AG04449 (cell line): ENCODE data around the gene ST3GAL4.

Source experiments
- CTCF ChIA-PET: fragments of 350-600 bp; formaldehyde crosslinking; extraction: SDS; loops from one replicate; lab custom pipeline; 2021; ENCODE audit warnings: antibody characterized with exemption; lab: Yijun Ruan, JAX
- POLR2A ChIA-PET: fragments of 400-600, 350-600 bp; formaldehyde crosslinking; extraction: SDS; loops from one replicate; lab custom pipeline; 2020; ENCODE audit warnings: antibody characterized with exemption, inconsistent platforms; lab: Yijun Ruan, JAX
- DNase-seq: peaks from one replicate; pipeline ENCODE4 v3.0.0-alpha.2; 2010; ENCODE audit warnings: low read depth, low spot score
- H3K4me3 ChIP-seq: 2 replicates; pipeline ENCODE4 v1.5.1; 2011; ENCODE audit warnings: low read depth, mild to moderate bottlenecking, control low read depth, low read length
- CTCF ChIP-seq: IDR thresholded peaks from one replicate; pipeline ENCODE4 v1.5.1; 2011; ENCODE audit warnings: mild to moderate bottlenecking, moderate library complexity, low read length, control low read depth, inconsistent platforms; ENCODE audit not compliant: insufficient read depth; ENCODE audit errors: missing control alignments

The ST3GAL4 gene

DNA sequence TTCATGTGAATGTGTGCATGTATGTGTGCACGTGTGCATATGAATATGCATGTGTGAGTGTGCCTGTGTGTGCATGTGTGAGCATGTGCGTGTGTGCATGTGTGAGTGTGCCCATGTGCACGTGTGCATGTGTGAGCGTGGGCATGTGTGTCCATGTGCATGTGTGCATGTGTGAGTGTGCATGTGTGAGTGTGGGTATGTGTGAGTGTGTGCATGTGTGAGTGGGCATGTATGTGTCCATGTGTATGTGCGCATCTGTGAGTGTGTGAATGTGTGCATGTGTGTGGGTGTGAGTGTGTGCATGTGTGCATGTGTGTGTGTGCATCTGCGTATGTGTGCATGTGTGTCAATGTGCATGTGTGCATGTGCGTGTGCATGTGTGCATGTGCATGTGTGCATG, 94.7 kb downstream of the ST3GAL4 start:
- TF ChIP-seq CTCF, result no peak
- POLR2A ChIA-PET, result no interaction called here
- CTCF ChIA-PET, result interaction anchor here (2.6 kb wide), 1 partner anchor 10 kb away, joined by 18 read pairs; no protein-coding TSS in a partner anchor
- no peak for DNase-seq
- H3K4me3 ChIP-seq, result no peak overlapping the region

DNA sequence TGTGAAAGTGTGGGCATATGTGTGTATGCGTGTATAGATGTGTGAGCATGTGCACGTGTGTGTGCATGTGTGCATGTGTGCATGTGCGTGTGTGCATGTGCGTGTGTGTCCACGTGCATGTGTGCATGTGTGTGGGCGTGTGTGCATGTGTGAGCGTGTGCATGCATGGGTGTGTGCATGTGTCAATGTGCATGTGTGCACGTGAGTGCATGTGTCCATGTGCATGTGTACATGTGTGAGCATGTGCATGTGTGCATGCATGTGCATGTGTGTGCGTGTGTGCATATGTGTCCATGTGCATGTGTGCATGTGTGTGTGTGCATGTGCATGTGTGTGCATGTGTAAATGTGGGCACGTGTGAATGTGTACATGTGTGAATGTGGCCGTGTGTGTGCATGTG, 95.3 kb downstream of the ST3GAL4 start:
- POLR2A ChIA-PET, result no interaction called here
- CTCF ChIA-PET, result no interaction called here
- no peak for DNase-seq
- no peak for TF ChIP-seq CTCF
- H3K4me3 ChIP-seq, result no peak overlapping the region

GRCh38 chr11:126451211-126451802, 95.8 kb downstream of the ST3GAL4 start:
- POLR2A ChIA-PET, result no interaction called here
- TF ChIP-seq CTCF, result no peak
- DNase-seq, result no peak
- H3K4me3 ChIP-seq, result no peak overlapping the region
- CTCF ChIA-PET, result interaction anchor here (1.8 to 3.8 kb wide), 2 partner anchors 9 to 29 kb away, joined by 8 to 23 read pairs; no protein-coding TSS in a partner anchor

- no peak for TF ChIP-seq CTCF
- no peak overlapping the region for H3K4me3 ChIP-seq
- CTCF ChIA-PET, result interaction anchor here (1.3 to 3.8 kb wide), 3 partner anchors 10 to 28 kb away, joined by 3 to 23 read pairs (median 8); no protein-coding TSS in a partner anchor
- no peak for DNase-seq
- POLR2A ChIA-PET, result no interaction called here
These were observed 97.0 kb downstream of the ST3GAL4 start for GRCh38 chr11:126452241-126453101.

- H3K4me3 ChIP-seq, result no peak overlapping the region
- POLR2A ChIA-PET, result no interaction called here
- TF ChIP-seq CTCF, result no peak
- CTCF ChIA-PET, result interaction anchor here (2.8 kb wide), 1 partner anchor 24 kb away, joined by 13 read pairs; no protein-coding TSS in a partner anchor
- DNase-seq, result no peak
These were observed 100.6 kb downstream of the ST3GAL4 start for GRCh38 chr11:126456089-126456488.
